K562 (cell line): Measurements from ENCODE around the gene URB2.

Experiments
- ARHGAP35 ChIP-seq: fragments of 450-650 bp; IDR thresholded peaks from 2 replicates; pipeline ENCODE4 v1.6.1; 2018; ENCODE audit not compliant: partially characterized antibody
- DACH1 ChIP-seq: fragments of 450-650 bp; IDR thresholded peaks from 2 replicates; pipeline ENCODE4 v1.6.1; 2018; ENCODE audit not compliant: partially characterized antibody
- HINFP ChIP-seq: fragments of 450-650 bp; conservative IDR thresholded peaks from 2 replicates; pipeline ENCODE4 v1.6.1; 2016; ENCODE audit warnings: missing genetic modification characterization, low read depth, mild to moderate bottlenecking, control low read depth, missing compliant biosample characterization
- HMG20A ChIP-seq: fragments of 450-650 bp; formaldehyde crosslinking; conservative IDR thresholded peaks from 2 replicates; pipeline ENCODE4 v1.4.0; 2020; ENCODE audit warnings: mild to moderate bottlenecking, mixed read lengths
- HNRNPL ChIP-seq: fragments of 200-400 bp; formaldehyde crosslinking; IDR thresholded peaks from 2 replicates; pipeline ENCODE4 v1.6.1; 2017; ENCODE audit warnings: low read depth, mild to moderate bottlenecking, low read length
- PCBP1 ChIP-seq: fragments of 200-400 bp; formaldehyde crosslinking; IDR thresholded peaks from 2 replicates; pipeline ENCODE4 v1.6.1; 2018; ENCODE audit warnings: mild to moderate bottlenecking, low read depth, low read length; ENCODE audit not compliant: poor library complexity, severe bottlenecking
- TEAD2 ChIP-seq: fragments of 450-650 bp; IDR thresholded peaks from 2 replicates; pipeline ENCODE4 v1.6.1; 2016; ENCODE audit warnings: missing genetic modification characterization, control low read depth, missing compliant biosample characterization
- ZBTB11 ChIP-seq, 3 experiments: fragments of 200-800 bp in 1 of 3; fragments of 250-450 bp in 1 of 3; fragments of 450-650 bp in 1 of 3; sonication (Bioruptor Pico) in 1 of 3; sonication (Bioruptor generic) in 1 of 3; formaldehyde crosslinking in 1 of 3; IDR thresholded peaks; 2 replicates each; pipeline versions ENCODE4 v1.6.1 to v1.8.0; 2016 to 2022; ENCODE audit warnings: mild to moderate bottlenecking in 2 of 3, missing genetic modification characterization in 2 of 3, missing compliant biosample characterization in 1 of 3, moderate library complexity in 1 of 3
- TF ChIP-seq, protein P1 (sequence below): sonication (generic); formaldehyde crosslinking; IDR thresholded peaks from 2 replicates; pipeline ENCODE4 v1.8.0; 2022; ENCODE audit warnings: mild to moderate bottlenecking, low read depth, missing genetic modification reagents

DNA sequence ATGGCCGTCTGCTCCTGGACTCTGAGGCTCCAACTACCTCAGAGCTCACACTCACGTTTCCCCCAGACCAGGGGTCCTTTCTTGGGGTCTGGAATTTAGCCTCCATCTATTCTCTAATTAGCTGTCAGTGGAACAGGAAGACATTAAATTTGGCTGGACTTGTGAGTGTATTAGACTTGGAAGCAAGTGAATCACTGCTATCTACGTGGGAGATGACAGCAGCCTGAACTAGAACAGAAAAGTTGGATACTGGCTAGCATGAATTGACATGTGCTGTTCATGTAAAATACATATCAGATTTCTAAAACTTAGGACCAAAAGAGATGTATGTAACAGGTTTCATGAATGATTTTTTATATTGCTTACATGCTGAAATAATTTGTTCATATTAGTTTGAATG lies 28.2 kb upstream of the URB2 start:
- TF ChIP-seq HNRNPL, result no peak
- TF ChIP-seq DACH1, result no peak
- no peak for TF ChIP-seq ZBTB11 (CRISPR knock-in tag; IDR thresholded peaks at IDR 0.05)
- TF ChIP-seq HMG20A, result no peak
- TF ChIP-seq, protein P1, sequence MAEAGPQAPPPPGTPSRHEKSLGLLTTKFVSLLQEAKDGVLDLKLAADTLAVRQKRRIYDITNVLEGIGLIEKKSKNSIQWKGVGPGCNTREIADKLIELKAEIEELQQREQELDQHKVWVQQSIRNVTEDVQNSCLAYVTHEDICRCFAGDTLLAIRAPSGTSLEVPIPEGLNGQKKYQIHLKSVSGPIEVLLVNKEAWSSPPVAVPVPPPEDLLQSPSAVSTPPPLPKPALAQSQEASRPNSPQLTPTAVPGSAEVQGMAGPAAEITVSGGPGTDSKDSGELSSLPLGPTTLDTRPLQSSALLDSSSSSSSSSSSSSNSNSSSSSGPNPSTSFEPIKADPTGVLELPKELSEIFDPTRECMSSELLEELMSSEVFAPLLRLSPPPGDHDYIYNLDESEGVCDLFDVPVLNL (CRISPR knock-in tag), result no peak
- TF ChIP-seq PCBP1, result no peak
- no peak for TF ChIP-seq TEAD2 (tag)
- no peak for TF ChIP-seq HINFP (tag)
- no peak for TF ChIP-seq ARHGAP35
